ENCODE data around the gene MREG. TPM values are rescaled to one million over a fixed set of nuclear protein-coding genes. Genes with fewer than 3 reads are reported as not detected.
A peak's percentile ranks its signal among the peaks of the same experiment; 100 is the strongest.
"Not testable (repeated sequence)": the region's sequence is repeated elsewhere in the genome, so short reads cannot be mapped to it uniquely, and the experiment has no call there.

The MREG gene
- total RNA-seq, 3 donors from 2014 or later (not counting 1 experiment from before 2014, with no cell fraction given) = 4.0 to 9.8 (median 6.8) TPM

GRCh38 chr2:215965532-215966165 is 47.7 kb downstream of the MREG start:
- no peaks in the 10 kb centered on the region for H3K27me3 ChIP-seq (ENCODE audit: control insufficient read depth, insufficient read depth, low read length)
- Mint-ChIP-seq H3K9me3 (no peaks in the 10 kb centered on the region), H3K27me3 (ENCODE audit: low read depth in 2 of 2) (no peaks in the 10 kb centered on the region), H3K27ac (peak overlapping the region in 1 of 2 donors; percentile 19), H3K36me3 (no peaks in the 10 kb centered on the region), H3K4me3 (no peak overlapping the region), H3K4me1 (peaks cover 16 to 25% of the 10 kb centered on the region in 2 donors)
- H3K36me3 ChIP-seq (ENCODE audit: control insufficient read depth, insufficient read depth, low read length) = no peaks in the 10 kb centered on the region
- TF ChIP-seq, protein P1, sequence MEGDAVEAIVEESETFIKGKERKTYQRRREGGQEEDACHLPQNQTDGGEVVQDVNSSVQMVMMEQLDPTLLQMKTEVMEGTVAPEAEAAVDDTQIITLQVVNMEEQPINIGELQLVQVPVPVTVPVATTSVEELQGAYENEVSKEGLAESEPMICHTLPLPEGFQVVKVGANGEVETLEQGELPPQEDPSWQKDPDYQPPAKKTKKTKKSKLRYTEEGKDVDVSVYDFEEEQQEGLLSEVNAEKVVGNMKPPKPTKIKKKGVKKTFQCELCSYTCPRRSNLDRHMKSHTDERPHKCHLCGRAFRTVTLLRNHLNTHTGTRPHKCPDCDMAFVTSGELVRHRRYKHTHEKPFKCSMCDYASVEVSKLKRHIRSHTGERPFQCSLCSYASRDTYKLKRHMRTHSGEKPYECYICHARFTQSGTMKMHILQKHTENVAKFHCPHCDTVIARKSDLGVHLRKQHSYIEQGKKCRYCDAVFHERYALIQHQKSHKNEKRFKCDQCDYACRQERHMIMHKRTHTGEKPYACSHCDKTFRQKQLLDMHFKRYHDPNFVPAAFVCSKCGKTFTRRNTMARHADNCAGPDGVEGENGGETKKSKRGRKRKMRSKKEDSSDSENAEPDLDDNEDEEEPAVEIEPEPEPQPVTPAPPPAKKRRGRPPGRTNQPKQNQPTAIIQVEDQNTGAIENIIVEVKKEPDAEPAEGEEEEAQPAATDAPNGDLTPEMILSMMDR (IDR thresholded peaks at IDR 0.05) = no peak
- no peak for ATAC-seq
- 90% methylated on average over 1 of the region's 1 CpG for WGBS (ENCODE audit: insufficient coverage)
- no peak overlapping the region for H3K4me3 ChIP-seq (ENCODE audit: low read length)
- intact Hi-C loops (cut with micrococcal nuclease) = no loop called here
- no peak for DNase-seq
- H3K4me1 ChIP-seq (ENCODE audit: control insufficient read depth, insufficient read depth, low read length) = no peaks in the 10 kb centered on the region
- no peak overlapping the region for H3K27ac ChIP-seq (ENCODE audit: low read length)
- H3K9me3 ChIP-seq (ENCODE audit: control insufficient read depth, insufficient read depth, low read length) = no peaks in the 10 kb centered on the region

DNA sequence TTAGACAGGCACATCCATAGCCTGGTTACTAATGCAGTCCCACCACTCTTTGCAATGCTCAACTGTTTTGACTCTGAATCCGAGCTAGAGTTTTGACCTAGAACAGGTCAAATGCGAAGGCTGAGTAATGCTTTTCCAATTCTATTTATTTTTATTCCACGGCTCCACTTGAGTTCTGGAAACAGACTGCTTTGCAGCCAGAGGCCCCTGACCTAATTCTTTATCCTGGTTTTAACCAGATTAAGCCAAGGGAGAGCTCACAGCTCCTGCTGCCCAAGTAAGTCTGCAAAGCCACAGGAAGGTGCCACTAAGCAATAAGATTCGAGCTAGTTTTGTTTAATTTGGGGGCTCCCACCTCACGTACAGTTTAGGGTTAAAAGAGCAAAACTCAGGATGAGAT is 51.4 kb downstream of the MREG start:
- Histone ChIP-seq H3K4me1 (ENCODE audit: control insufficient read depth, insufficient read depth, low read length) (no peaks in the 10 kb centered on the region), H3K4me3 (ENCODE audit: low read length) (no peak overlapping the region), H3K9me3 (ENCODE audit: control insufficient read depth, insufficient read depth, low read length) (no peaks in the 10 kb centered on the region), H3K27ac (ENCODE audit: low read length) (no peak overlapping the region), H3K27me3 (ENCODE audit: control insufficient read depth, insufficient read depth, low read length) (no peaks in the 10 kb centered on the region), H3K36me3 (ENCODE audit: control insufficient read depth, insufficient read depth, low read length) (no peaks in the 10 kb centered on the region)
- no peak overlapping the region for H3K27ac Mint-ChIP-seq
- H3K4me3 Mint-ChIP-seq = no peak overlapping the region
- TF ChIP-seq, protein P1 (IDR thresholded peaks at IDR 0.05) = no peak
- intact Hi-C loops (cut with micrococcal nuclease) = no loop called here
- peaks cover 14 to 16% of the 10 kb centered on the region in 2 donors for H3K4me1 Mint-ChIP-seq
- WGBS (ENCODE audit: insufficient coverage) = 96% methylated on average over 5 of the region's 5 CpGs
- H3K36me3 Mint-ChIP-seq = no peaks in the 10 kb centered on the region
- DNase-seq (no peak), ATAC-seq (no peak)
- no peaks in the 10 kb centered on the region for H3K9me3 Mint-ChIP-seq
- no peaks in the 10 kb centered on the region for H3K27me3 Mint-ChIP-seq (ENCODE audit: low read depth in 2 of 2)

- Mint-ChIP-seq H3K36me3 (no peaks in the 10 kb centered on the region), H3K27me3 (ENCODE audit: low read depth in 2 of 2) (no peaks in the 10 kb centered on the region), H3K4me1 (no peaks in the 10 kb centered on the region), H3K4me3 (no peak overlapping the region), H3K27ac (no peak overlapping the region), H3K9me3 (no peaks in the 10 kb centered on the region)
- DNase-seq (no peak), ATAC-seq (no peak)
- Histone ChIP-seq H3K4me3 (ENCODE audit: low read length) (no peak overlapping the region), H3K9me3 (ENCODE audit: control insufficient read depth, insufficient read depth, low read length) (no peaks in the 10 kb centered on the region), H3K27me3 (ENCODE audit: control insufficient read depth, insufficient read depth, low read length) (no peaks in the 10 kb centered on the region), H3K36me3 (ENCODE audit: control insufficient read depth, insufficient read depth, low read length) (no peaks in the 10 kb centered on the region), H3K4me1 (ENCODE audit: control insufficient read depth, insufficient read depth, low read length) (no peaks in the 10 kb centered on the region), H3K27ac (ENCODE audit: low read length) (no peak overlapping the region)
- TF ChIP-seq, protein P1 (IDR thresholded peaks at IDR 0.05) = no peak
- WGBS (ENCODE audit: insufficient coverage) = 94% methylated on average over 4 of the region's 4 CpGs
- intact Hi-C loops (cut with micrococcal nuclease) = no loop called here
These were observed 55.1 kb downstream of the MREG start for GRCh38 chr2:215958257-215958656.

- 99% methylated on average over 9 of the region's 10 CpGs for WGBS (ENCODE audit: insufficient coverage)
- ATAC-seq; H3K4me1 Mint-ChIP-seq; H3K27ac Mint-ChIP-seq; H3K4me3 ChIP-seq (ENCODE audit: low read length); H3K36me3 ChIP-seq (ENCODE audit: control insufficient read depth, insufficient read depth, low read length); H3K27me3 ChIP-seq (ENCODE audit: control insufficient read depth, insufficient read depth, low read length); intact Hi-C loops (cut with micrococcal nuclease); H3K9me3 Mint-ChIP-seq; H3K4me1 ChIP-seq (ENCODE audit: control insufficient read depth, insufficient read depth, low read length); H3K9me3 ChIP-seq (ENCODE audit: control insufficient read depth, insufficient read depth, low read length); H3K4me3 Mint-ChIP-seq; H3K36me3 Mint-ChIP-seq; DNase-seq; H3K27ac ChIP-seq (ENCODE audit: low read length); H3K27me3 Mint-ChIP-seq (ENCODE audit: low read depth in 2 of 2): not testable (repeated sequence)
These were observed 55.8 kb downstream of the MREG start for GRCh38 chr2:215957354-215958122.
